Kidney tubule cell (primary cell): ENCODE data around the gene GRIK4.
A peak's percentile ranks its signal among the peaks of the same experiment; 100 is the strongest.
"Not testable (repeated sequence)": the region's sequence is repeated elsewhere in the genome, so short reads cannot be mapped to it uniquely, and the experiment has no call there.

ENCODE experiments used
- DNase-seq: peaks from one replicate; pipeline ENCODE4 v3.0.0-alpha.2; 2018; ENCODE audit warnings: low spot score

The GRIK4 gene

GRCh38 chr11:120606211-120607010, 94.9 kb downstream of the GRIK4 start:
- no peak for DNase-seq

- no peak for DNase-seq
Measured at GRCh38 chr11:120608061-120608460, 96.5 kb downstream of the GRIK4 start.

- DNase-seq: no peak
Measured at GRCh38 chr11:120608760-120609211, 97.2 kb downstream of the GRIK4 start.

GRCh38 chr11:120610111-120610510, 98.6 kb downstream of the GRIK4 start:
- DNase-seq: peak; percentile 78

- DNase-seq: no peak
Measured at GRCh38 chr11:120611581-120611980, 100.0 kb downstream of the GRIK4 start.

GRCh38 chr11:120612513-120613263, 101.1 kb downstream of the GRIK4 start:
- peak; percentile 74 for DNase-seq

GRCh38 chr11:120613264-120614226, 102.0 kb downstream of the GRIK4 start:
- no peak for DNase-seq

GRCh38 chr11:120615391-120615790, 103.8 kb downstream of the GRIK4 start:
- no peak for DNase-seq

GRCh38 chr11:120618399-120618798, 106.9 kb downstream of the GRIK4 start:
- DNase-seq: no peak

GRCh38 chr11:120622189-120622875, 110.8 kb downstream of the GRIK4 start:
- DNase-seq: peak; percentile 28

- not testable (repeated sequence) for DNase-seq
Measured at GRCh38 chr11:120624992-120625391, 113.4 kb downstream of the GRIK4 start.

- no peak for DNase-seq
Measured at GRCh38 chr11:120625565-120625964, 114.0 kb downstream of the GRIK4 start.

GRCh38 chr11:120626791-120627190, 115.2 kb downstream of the GRIK4 start:
- DNase-seq: no peak

- DNase-seq: no peak
Measured at GRCh38 chr11:120627327-120628163, 116.0 kb downstream of the GRIK4 start.

- no peak for DNase-seq
Measured at GRCh38 chr11:120629407-120630080, 118.0 kb downstream of the GRIK4 start.

GRCh38 chr11:120630122-120630521, 118.6 kb downstream of the GRIK4 start:
- DNase-seq: no peak

GRCh38 chr11:120632579-120632978, 121.0 kb downstream of the GRIK4 start:
- DNase-seq: no peak

GRCh38 chr11:120633616-120634393, 122.3 kb downstream of the GRIK4 start:
- DNase-seq: no peak

GRCh38 chr11:120634706-120635105, 123.2 kb downstream of the GRIK4 start:
- no peak for DNase-seq
